ENCODE measurements around the gene SLC9A8. TPM values are rescaled to one million over a fixed set of nuclear protein-coding genes. Genes with fewer than 3 reads are reported as not detected.

The SLC9A8 gene
- total and polyA plus RNA-seq, 9 of the 15 experiments (the other 6 are each of a cell fraction or from before 2014, with no cell fraction given): 0.56 to 9.7 (median 5.0) TPM

DNA sequence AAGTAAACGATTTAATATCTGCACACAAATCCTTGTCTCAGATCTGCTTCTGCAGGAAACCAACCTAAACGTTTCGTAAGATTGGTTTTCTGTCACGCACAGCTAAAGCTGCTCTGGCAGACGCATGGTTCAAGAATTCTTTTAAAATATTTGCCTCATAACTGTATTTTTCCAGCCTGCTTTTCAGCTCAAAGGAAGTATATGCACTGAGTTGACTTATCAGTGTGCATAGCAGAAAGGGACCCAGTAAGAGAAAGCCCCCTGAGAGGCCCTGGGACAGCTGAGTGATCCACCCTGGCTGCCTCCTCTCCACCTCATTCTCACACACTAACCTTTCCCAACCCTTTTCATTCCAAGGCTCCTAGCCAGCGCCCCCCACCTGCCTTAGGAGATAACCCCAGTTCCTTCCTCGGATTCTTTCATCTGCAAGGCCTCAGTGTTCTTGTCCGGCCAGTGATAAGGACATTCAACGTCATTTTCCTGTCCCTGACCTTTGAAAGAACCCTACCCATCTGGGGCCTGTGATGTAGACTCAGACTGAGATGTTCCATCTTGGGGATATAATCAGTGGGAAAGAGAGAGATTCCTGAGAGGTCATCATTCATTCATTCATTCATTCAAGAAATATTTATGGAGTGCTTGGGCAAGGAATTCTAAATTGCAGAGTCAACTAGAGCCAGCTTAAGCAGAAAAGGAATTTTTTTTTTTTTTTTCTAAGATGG lies 22.4 kb upstream of the SLC9A8 start (continued):
- TF ChIP-seq, protein P1, sequence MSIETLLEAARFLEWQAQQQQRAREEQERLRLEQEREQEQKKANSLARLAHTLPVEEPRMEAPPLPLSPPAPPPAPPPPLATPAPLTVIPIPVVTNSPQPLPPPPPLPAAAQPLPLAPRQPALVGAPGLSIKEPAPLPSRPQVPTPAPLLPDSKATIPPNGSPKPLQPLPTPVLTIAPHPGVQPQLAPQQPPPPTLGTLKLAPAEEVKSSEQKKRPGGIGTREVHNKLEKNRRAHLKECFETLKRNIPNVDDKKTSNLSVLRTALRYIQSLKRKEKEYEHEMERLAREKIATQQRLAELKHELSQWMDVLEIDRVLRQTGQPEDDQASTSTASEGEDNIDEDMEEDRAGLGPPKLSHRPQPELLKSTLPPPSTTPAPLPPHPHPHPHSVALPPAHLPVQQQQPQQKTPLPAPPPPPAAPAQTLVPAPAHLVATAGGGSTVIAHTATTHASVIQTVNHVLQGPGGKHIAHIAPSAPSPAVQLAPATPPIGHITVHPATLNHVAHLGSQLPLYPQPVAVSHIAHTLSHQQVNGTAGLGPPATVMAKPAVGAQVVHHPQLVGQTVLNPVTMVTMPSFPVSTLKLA (conservative IDR thresholded peaks at IDR 0.05): peak in 1 of 2 experiments; percentile 65
- TF ChIP-seq CSDE1 (IDR thresholded peaks at IDR 0.05) (no peak), ZNF175 (CRISPR knock-in tag; IDR thresholded peaks at IDR 0.05; ENCODE audit: low read depth) (peak; percentile 77; the same call in 1 of the 2 replicates), ZNF431 (CRISPR knock-in tag; IDR thresholded peaks at IDR 0.05) (no peak), KLF16 (IDR thresholded peaks at IDR 0.05) (peak; percentile 86), ZNF133 (CRISPR knock-in tag; IDR thresholded peaks at IDR 0.05) (no peak), PML (IDR thresholded peaks at IDR 0.05; ENCODE audit: low read length) (peak; percentile 87), SOX6 (IDR thresholded peaks at IDR 0.05) (peak; percentile 87), TAF15 (IDR thresholded peaks at IDR 0.05; ENCODE audit: low read depth, low read length) (no peak), FIP1L1 (IDR thresholded peaks at IDR 0.05; ENCODE audit: low read depth, low read length, poor library complexity, severe bottlenecking) (no peak), TAL1 (IDR thresholded peaks at IDR 0.05) (peak; percentile 94), RNF2 (IDR thresholded peaks at IDR 0.05) (peak; percentile 96), ZNF445 (CRISPR knock-in tag; IDR thresholded peaks at IDR 0.05; ENCODE audit: low read depth) (no peak), TARDBP (IDR thresholded peaks at IDR 0.05) (peak; percentile 75; the same call in 1 of the 2 replicates), ZC3H8 (IDR thresholded peaks at IDR 0.05) (no peak), POLR3A (IDR thresholded peaks at IDR 0.05; ENCODE audit: borderline replicate concordance, extremely low read depth, insufficient read depth, insufficient read length) (no peak), CBFA2T3 (IDR thresholded peaks at IDR 0.05) (peak; percentile 98), ZNF239 (CRISPR knock-in tag; IDR thresholded peaks at IDR 0.05) (no peak), NFATC3 (IDR thresholded peaks at IDR 0.05) (no peak)
- TF ChIP-seq, protein P2, sequence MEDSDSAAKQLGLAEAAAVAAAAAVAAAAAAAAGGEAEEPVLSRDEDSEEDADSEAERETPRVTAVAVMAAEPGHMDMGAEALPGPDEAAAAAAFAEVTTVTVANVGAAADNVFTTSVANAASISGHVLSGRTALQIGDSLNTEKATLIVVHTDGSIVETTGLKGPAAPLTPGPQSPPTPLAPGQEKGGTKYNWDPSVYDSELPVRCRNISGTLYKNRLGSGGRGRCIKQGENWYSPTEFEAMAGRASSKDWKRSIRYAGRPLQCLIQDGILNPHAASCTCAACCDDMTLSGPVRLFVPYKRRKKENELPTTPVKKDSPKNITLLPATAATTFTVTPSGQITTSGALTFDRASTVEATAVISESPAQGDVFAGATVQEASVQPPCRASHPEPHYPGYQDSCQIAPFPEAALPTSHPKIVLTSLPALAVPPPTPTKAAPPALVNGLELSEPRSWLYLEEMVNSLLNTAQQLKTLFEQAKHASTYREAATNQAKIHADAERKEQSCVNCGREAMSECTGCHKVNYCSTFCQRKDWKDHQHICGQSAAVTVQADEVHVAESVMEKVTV (CRISPR knock-in tag; IDR thresholded peaks at IDR 0.05): no peak
- TF ChIP-seq, protein P3, sequence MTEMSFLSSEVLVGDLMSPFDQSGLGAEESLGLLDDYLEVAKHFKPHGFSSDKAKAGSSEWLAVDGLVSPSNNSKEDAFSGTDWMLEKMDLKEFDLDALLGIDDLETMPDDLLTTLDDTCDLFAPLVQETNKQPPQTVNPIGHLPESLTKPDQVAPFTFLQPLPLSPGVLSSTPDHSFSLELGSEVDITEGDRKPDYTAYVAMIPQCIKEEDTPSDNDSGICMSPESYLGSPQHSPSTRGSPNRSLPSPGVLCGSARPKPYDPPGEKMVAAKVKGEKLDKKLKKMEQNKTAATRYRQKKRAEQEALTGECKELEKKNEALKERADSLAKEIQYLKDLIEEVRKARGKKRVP (CRISPR knock-in tag; IDR thresholded peaks at IDR 0.05): no peak
- TF ChIP-seq, protein P4, sequence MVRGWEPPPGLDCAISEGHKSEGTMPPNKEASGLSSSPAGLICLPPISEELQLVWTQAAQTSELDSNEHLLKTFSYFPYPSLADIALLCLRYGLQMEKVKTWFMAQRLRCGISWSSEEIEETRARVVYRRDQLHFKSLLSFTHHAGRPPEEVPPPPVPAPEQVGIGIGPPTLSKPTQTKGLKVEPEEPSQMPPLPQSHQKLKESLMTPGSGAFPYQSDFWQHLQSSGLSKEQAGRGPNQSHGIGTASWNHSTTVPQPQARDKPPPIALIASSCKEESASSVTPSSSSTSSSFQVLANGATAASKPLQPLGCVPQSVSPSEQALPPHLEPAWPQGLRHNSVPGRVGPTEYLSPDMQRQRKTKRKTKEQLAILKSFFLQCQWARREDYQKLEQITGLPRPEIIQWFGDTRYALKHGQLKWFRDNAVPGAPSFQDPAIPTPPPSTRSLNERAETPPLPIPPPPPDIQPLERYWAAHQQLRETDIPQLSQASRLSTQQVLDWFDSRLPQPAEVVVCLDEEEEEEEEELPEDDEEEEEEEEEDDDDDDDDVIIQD (CRISPR knock-in tag; IDR thresholded peaks at IDR 0.05): no peak

Data from K562 (cell line).